Caco-2 (cell line): ENCODE data around the gene ZNRF1. TPM values are rescaled to one million over a fixed set of nuclear protein-coding genes. Genes with fewer than 3 reads are reported as not detected.
"Not testable (repeated sequence)": the region's sequence is repeated elsewhere in the genome, so short reads cannot be mapped to it uniquely, and the experiment has no call there.

Experiments
- BruUV-seq: library from RNA; stranded (reverse); fragments of 400-500 nt; replicated peaks from 2 replicates; lab custom pipeline; 2021; lab: Mats Ljungman, UMichigan
- CTCF ChIA-PET: fragments of 300-600 bp; sonication (Branson Sonifier 250); formaldehyde crosslinking; loops from one replicate; lab custom pipeline; 2022; ENCODE audit warnings: antibody characterized with exemption; lab: Charles Lee
- POLR2A ChIA-PET: fragments of 300-600 bp; sonication (Branson Sonifier 250); formaldehyde crosslinking; loops from one replicate; lab custom pipeline; 2022; ENCODE audit warnings: antibody characterized with exemption; lab: Charles Lee
- DNase-seq, 2 experiments: peaks; one replicate each; pipeline versions ENCODE4 v3.0.0 to v3.0.0-alpha.2; 2020 to 2022
- H3K27me3 ChIP-seq: replicated peaks from 2 replicates; pipeline ENCODE4 v1.6.0; 2011; ENCODE audit warnings: low read length; ENCODE audit not compliant: control insufficient read depth, insufficient read depth
- H3K36me3 ChIP-seq: 2 replicates; pipeline ENCODE4 v1.5.1; 2011; ENCODE audit warnings: low read length; ENCODE audit not compliant: control insufficient read depth, insufficient read depth
- H3K4me1 ChIP-seq: fragments of 250-450 bp; sonication (Bioruptor Pico); 2 replicates; pipeline ENCODE4 v1.5.1; 2020; ENCODE audit warnings: mild to moderate bottlenecking
- H3K4me3 ChIP-seq: 2 replicates; pipeline ENCODE4 v1.5.1; 2011; ENCODE audit warnings: low read depth, mild to moderate bottlenecking, control low read depth, low read length
- H3K9me3 ChIP-seq: fragments of 250-450 bp; sonication (Bioruptor Pico); 2 replicates; pipeline ENCODE4 v1.5.1; 2020; ENCODE audit warnings: mild to moderate bottlenecking, moderate library complexity
- H3K27ac Mint-ChIP-seq: one replicate; pipeline ENCODE4 v1.8.0; 2022; ENCODE audit warnings: mixed read lengths; ENCODE audit not compliant: unreplicated experiment
- H3K27me3 Mint-ChIP-seq: one replicate; pipeline ENCODE4 v1.8.0; 2022; ENCODE audit warnings: mixed read lengths; ENCODE audit not compliant: insufficient read depth, unreplicated experiment
- H3K36me3 Mint-ChIP-seq: one replicate; pipeline ENCODE4 v1.8.0; 2022; ENCODE audit warnings: mild to moderate bottlenecking, mixed read lengths; ENCODE audit not compliant: insufficient read depth, unreplicated experiment
- H3K4me1 Mint-ChIP-seq: one replicate; pipeline ENCODE4 v1.8.0; 2022; ENCODE audit warnings: low read depth, mixed read lengths; ENCODE audit not compliant: unreplicated experiment
- H3K4me3 Mint-ChIP-seq: one replicate; pipeline ENCODE4 v1.8.0; 2022; ENCODE audit warnings: mild to moderate bottlenecking, moderate library complexity, mixed read lengths; ENCODE audit not compliant: unreplicated experiment
- H3K9me3 Mint-ChIP-seq: one replicate; pipeline ENCODE4 v1.8.0; 2022; ENCODE audit warnings: mixed read lengths; ENCODE audit not compliant: unreplicated experiment
- CTCF ChIP-seq, 2 experiments: fragments of 200-600 bp in 1 of 2; IDR thresholded peaks; 1 replicate in 1 of 2; 2 replicates in 1 of 2; pipeline versions ENCODE4 v1.5.1 to v1.8.0; 2011 to 2022; ENCODE audit warnings: antibody characterized with exemption in 1 of 2, control low read depth in 1 of 2, inconsistent platforms in 1 of 2, low read depth in 1 of 2, low read length in 1 of 2, mild to moderate bottlenecking in 1 of 2, moderate library complexity in 1 of 2; ENCODE audit not compliant: insufficient read depth in 1 of 2, severe bottlenecking in 1 of 2, unreplicated experiment in 1 of 2
- intact Hi-C: fragments of 100-400 bp; cut with micrococcal nuclease; formaldehyde crosslinking; loops from one replicate; pipeline ENCODE4 v1.10.0; 2022; ENCODE audit not compliant: unreplicated experiment
- total RNA-seq: library from RNA; stranded (reverse); gene quantifications from 2 replicates; pipeline ENCODE4 v1.2.3, GENCODE V29; 2022

The ZNRF1 gene
- total RNA-seq, 1 experiment from 2014 or later = 68.6 TPM

- Histone ChIP-seq H3K4me1 (peaks cover 43% of the 10 kb centered on the region), H3K36me3 (peaks cover 1% of the 10 kb centered on the region; the same call in 1 of the 2 replicates), H3K9me3 (no peaks in the 10 kb centered on the region), H3K4me3 (no peak overlapping the region), H3K27me3 (no peaks in the 10 kb centered on the region)
- H3K36me3 Mint-ChIP-seq = peaks cover 15% of the 10 kb centered on the region
- BruUV-seq = no TSS peak
- H3K4me1 Mint-ChIP-seq = peaks cover 19% of the 10 kb centered on the region
- H3K27ac Mint-ChIP-seq = peak overlapping the region; percentile 27
- H3K4me3 Mint-ChIP-seq = no peak overlapping the region
- TF ChIP-seq CTCF (IDR thresholded peaks at IDR 0.05; ENCODE audit: insufficient read depth in 1 of 2, low read depth in 1 of 2, low read length in 1 of 2, severe bottlenecking in 1 of 2, unreplicated experiment in 1 of 2) = no peak
- POLR2A ChIA-PET = no interaction called here
- intact Hi-C loops = no loop called here
- no peaks in the 10 kb centered on the region for H3K9me3 Mint-ChIP-seq
- CTCF ChIA-PET = no interaction called here
- H3K27me3 Mint-ChIP-seq = no peaks in the 10 kb centered on the region
- DNase-seq = no peak
These were observed 90.8 kb downstream of the ZNRF1 start for GRCh38 chr16:75089486-75090202.

GRCh38 chr16:75090899-75091298 lies 92.1 kb downstream of the ZNRF1 start:
- H3K4me3 ChIP-seq, H3K9me3 Mint-ChIP-seq, H3K27ac Mint-ChIP-seq, H3K4me3 Mint-ChIP-seq, H3K36me3 ChIP-seq, CTCF ChIA-PET, H3K9me3 ChIP-seq, H3K27me3 ChIP-seq, intact Hi-C loops, H3K27me3 Mint-ChIP-seq, POLR2A ChIA-PET, BruUV-seq: not testable (repeated sequence)
- H3K4me1 ChIP-seq = peaks cover 48% of the 10 kb centered on the region
- Mint-ChIP-seq H3K4me1 (peaks cover 17% of the 10 kb centered on the region), H3K36me3 (peaks cover 15% of the 10 kb centered on the region)
- DNase-seq = peak in 1 of 2 experiments; percentile 36

GRCh38 chr16:75091619-75092018 lies 92.8 kb downstream of the ZNRF1 start:
- H3K36me3 ChIP-seq, DNase-seq, BruUV-seq, intact Hi-C loops, H3K27ac Mint-ChIP-seq, POLR2A ChIA-PET, H3K9me3 Mint-ChIP-seq, H3K4me3 Mint-ChIP-seq, H3K27me3 Mint-ChIP-seq, H3K27me3 ChIP-seq, H3K4me3 ChIP-seq, H3K9me3 ChIP-seq: not testable (repeated sequence)
- CTCF ChIA-PET = interaction anchor here (0.7 kb wide), 1 partner anchor 72 kb away, joined by 6 read pairs; no protein-coding TSS in a partner anchor
- peaks cover 55% of the 10 kb centered on the region for H3K4me1 ChIP-seq
- Mint-ChIP-seq H3K36me3 (peaks cover 19% of the 10 kb centered on the region), H3K4me1 (peaks cover 25% of the 10 kb centered on the region)

GRCh38 chr16:75092777-75093176 lies 94.0 kb downstream of the ZNRF1 start:
- CTCF ChIA-PET = no interaction called here
- H3K27me3 Mint-ChIP-seq = no peaks in the 10 kb centered on the region
- Histone ChIP-seq H3K9me3 (no peaks in the 10 kb centered on the region), H3K27me3 (no peaks in the 10 kb centered on the region), H3K36me3 (peaks cover 1% of the 10 kb centered on the region; the same call in 1 of the 2 replicates), H3K4me3 (no peak overlapping the region), H3K4me1 (peaks cover 52% of the 10 kb centered on the region)
- no peaks in the 10 kb centered on the region for H3K9me3 Mint-ChIP-seq
- H3K27ac Mint-ChIP-seq = no peak overlapping the region
- intact Hi-C loops = no loop called here
- POLR2A ChIA-PET = interaction anchor here (0.6 kb wide), 1 partner anchor 36 kb away, joined by 3 read pairs; no protein-coding TSS in a partner anchor
- no peak overlapping the region for H3K4me3 Mint-ChIP-seq
- no peak for DNase-seq
- TF ChIP-seq CTCF (IDR thresholded peaks at IDR 0.05; ENCODE audit: insufficient read depth in 1 of 2, low read depth in 1 of 2, low read length in 1 of 2, severe bottlenecking in 1 of 2, unreplicated experiment in 1 of 2) = no peak
- H3K4me1 Mint-ChIP-seq = peaks cover 30% of the 10 kb centered on the region
- no TSS peak for BruUV-seq
- peaks cover 24% of the 10 kb centered on the region for H3K36me3 Mint-ChIP-seq
